GM19240 (cell line): ENCODE measurements around the gene PVALEF.

Experiments
- DNase-seq: peaks from one replicate; pipeline ENCODE4 v3.0.0; 2011; ENCODE audit warnings: low spot score; ENCODE audit not compliant: insufficient read length

The PVALEF gene

GRCh38 chr17:81180836-81181810 lies 15.8 kb downstream of the PVALEF start:
- no peak for DNase-seq

GRCh38 chr17:81181811-81182185 lies 16.5 kb downstream of the PVALEF start:
- DNase-seq = no peak

GRCh38 chr17:81182596-81182995 lies 17.3 kb downstream of the PVALEF start:
- DNase-seq = no peak

GRCh38 chr17:81183316-81183715 lies 18.0 kb downstream of the PVALEF start:
- no peak for DNase-seq

GRCh38 chr17:81183807-81184206 lies 18.5 kb downstream of the PVALEF start:
- no peak for DNase-seq

GRCh38 chr17:81184555-81184954 lies 19.2 kb downstream of the PVALEF start:
- no peak for DNase-seq

- DNase-seq = no peak
These were observed 20.9 kb downstream of the PVALEF start for GRCh38 chr17:81186203-81186602.

GRCh38 chr17:81187120-81187519 lies 21.8 kb downstream of the PVALEF start:
- DNase-seq = no peak

- no peak for DNase-seq
These were observed 22.5 kb downstream of the PVALEF start for GRCh38 chr17:81187586-81188490.

- DNase-seq = no peak
These were observed 23.2 kb downstream of the PVALEF start for GRCh38 chr17:81188491-81188840.

GRCh38 chr17:81189016-81189415 lies 23.7 kb downstream of the PVALEF start:
- DNase-seq = no peak

- no peak for DNase-seq
These were observed 24.6 kb downstream of the PVALEF start for GRCh38 chr17:81189670-81190530.

GRCh38 chr17:81190591-81190990 lies 25.3 kb downstream of the PVALEF start:
- DNase-seq = no peak

- DNase-seq = no peak
These were observed 25.8 kb downstream of the PVALEF start for GRCh38 chr17:81191116-81191515.

- no peak for DNase-seq
These were observed 26.3 kb downstream of the PVALEF start for GRCh38 chr17:81191646-81192045.

- no peak for DNase-seq
These were observed 27.2 kb downstream of the PVALEF start for GRCh38 chr17:81192386-81193050.

- no peak for DNase-seq
These were observed 27.7 kb downstream of the PVALEF start for GRCh38 chr17:81193051-81193410.

GRCh38 chr17:81193470-81194224 lies 28.3 kb downstream of the PVALEF start:
- DNase-seq = no peak

GRCh38 chr17:81194225-81194760 lies 29.0 kb downstream of the PVALEF start:
- DNase-seq = no peak
